ENCODE results near the gene RNPEP. TPM values are rescaled to one million over a fixed set of nuclear protein-coding genes. Genes with fewer than 3 reads are reported as not detected.

The RNPEP gene
- total RNA-seq, 1 experiment from 2014 or later = 57.4 TPM

DNA sequence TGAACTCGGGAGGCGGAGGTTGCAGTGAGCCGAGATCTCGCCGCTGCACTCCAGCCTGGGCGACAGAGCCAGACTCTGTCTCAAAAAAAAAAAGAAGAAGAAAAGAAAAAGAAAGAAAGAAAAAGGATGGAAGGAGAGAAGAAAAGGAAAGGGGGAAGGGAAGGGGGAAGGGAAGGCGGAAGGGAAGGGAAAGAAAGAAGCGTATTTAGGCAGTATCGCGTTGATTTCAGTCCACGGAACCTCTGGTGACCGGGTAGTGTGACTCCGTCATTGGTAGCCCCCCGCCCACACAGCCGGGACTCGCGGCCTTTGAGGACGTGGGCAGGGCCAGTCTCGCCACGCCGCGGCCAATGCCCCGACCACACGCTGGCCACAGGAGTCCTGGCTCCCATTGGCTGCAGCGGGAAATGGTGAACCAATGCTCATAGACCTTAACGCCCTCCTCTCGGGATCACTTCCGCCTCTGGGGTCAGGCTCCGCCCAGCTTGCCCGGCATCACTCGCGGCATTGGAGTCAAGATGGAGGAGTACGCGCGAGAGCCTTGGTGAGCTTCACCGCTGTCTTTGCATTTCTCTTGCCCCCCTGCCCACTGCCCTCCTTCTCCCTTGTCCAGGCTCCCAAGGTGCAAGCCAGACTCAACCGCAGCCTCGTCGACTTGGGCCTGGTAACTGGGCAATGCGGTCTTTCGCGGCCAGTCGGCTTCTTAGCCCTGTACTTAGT lies 27.3 kb upstream of the RNPEP start, which contains the start of gene TIMM17A (continued):
- TF ChIP-seq, protein P1, sequence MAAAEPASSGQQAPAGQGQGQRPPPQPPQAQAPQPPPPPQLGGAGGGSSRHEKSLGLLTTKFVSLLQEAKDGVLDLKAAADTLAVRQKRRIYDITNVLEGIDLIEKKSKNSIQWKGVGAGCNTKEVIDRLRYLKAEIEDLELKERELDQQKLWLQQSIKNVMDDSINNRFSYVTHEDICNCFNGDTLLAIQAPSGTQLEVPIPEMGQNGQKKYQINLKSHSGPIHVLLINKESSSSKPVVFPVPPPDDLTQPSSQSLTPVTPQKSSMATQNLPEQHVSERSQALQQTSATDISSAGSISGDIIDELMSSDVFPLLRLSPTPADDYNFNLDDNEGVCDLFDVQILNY (CRISPR knock-in tag; IDR thresholded peaks at IDR 0.05) = 0 out of 2 replicates have a peak, but pooled peaks have one; percentile 44
- TF ChIP-seq ZNF219 (CRISPR knock-in tag; IDR thresholded peaks at IDR 0.05; ENCODE audit: borderline replicate concordance) (no peak), ZNF138 (CRISPR knock-in tag; conservative IDR thresholded peaks at IDR 0.05) (no peak), HMGA2 (CRISPR knock-in tag; IDR thresholded peaks at IDR 0.05) (no peak), GTF2I (CRISPR knock-in tag; conservative IDR thresholded peaks at IDR 0.05) (no peak), OVOL2 (CRISPR knock-in tag; IDR thresholded peaks at IDR 0.05; ENCODE audit: borderline replicate concordance) (no peak), ZNF317 (CRISPR knock-in tag; IDR thresholded peaks at IDR 0.05; ENCODE audit: borderline replicate concordance, low read depth) (no peak), NFATC4 (CRISPR knock-in tag; IDR thresholded peaks at IDR 0.05) (no peak), SOX15 (CRISPR knock-in tag; IDR thresholded peaks at IDR 0.05) (no peak), NR3C1 (CRISPR knock-in tag; conservative IDR thresholded peaks at IDR 0.05; ENCODE audit: low read depth) (no peak), NR1H2 (CRISPR knock-in tag; IDR thresholded peaks at IDR 0.05) (no peak), NR2C2 (CRISPR knock-in tag; IDR thresholded peaks at IDR 0.05) (peak; percentile 54; the same call in 1 of the 2 replicates)
- TF ChIP-seq, protein P2, sequence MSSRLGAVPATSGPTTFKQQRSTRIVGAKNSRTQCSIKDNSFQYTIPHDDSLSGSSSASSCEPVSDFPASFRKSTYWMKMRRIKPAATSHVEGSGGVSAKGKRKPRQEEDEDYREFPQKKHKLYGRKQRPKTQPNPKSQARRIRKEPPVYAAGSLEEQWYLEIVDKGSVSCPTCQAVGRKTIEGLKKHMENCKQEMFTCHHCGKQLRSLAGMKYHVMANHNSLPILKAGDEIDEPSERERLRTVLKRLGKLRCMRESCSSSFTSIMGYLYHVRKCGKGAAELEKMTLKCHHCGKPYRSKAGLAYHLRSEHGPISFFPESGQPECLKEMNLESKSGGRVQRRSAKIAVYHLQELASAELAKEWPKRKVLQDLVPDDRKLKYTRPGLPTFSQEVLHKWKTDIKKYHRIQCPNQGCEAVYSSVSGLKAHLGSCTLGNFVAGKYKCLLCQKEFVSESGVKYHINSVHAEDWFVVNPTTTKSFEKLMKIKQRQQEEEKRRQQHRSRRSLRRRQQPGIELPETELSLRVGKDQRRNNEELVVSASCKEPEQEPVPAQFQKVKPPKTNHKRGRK (CRISPR knock-in tag; IDR thresholded peaks at IDR 0.05; ENCODE audit: borderline replicate concordance) = peak; percentile 75; the same call in 1 of the 2 replicates
- TF ChIP-seq, protein P3, sequence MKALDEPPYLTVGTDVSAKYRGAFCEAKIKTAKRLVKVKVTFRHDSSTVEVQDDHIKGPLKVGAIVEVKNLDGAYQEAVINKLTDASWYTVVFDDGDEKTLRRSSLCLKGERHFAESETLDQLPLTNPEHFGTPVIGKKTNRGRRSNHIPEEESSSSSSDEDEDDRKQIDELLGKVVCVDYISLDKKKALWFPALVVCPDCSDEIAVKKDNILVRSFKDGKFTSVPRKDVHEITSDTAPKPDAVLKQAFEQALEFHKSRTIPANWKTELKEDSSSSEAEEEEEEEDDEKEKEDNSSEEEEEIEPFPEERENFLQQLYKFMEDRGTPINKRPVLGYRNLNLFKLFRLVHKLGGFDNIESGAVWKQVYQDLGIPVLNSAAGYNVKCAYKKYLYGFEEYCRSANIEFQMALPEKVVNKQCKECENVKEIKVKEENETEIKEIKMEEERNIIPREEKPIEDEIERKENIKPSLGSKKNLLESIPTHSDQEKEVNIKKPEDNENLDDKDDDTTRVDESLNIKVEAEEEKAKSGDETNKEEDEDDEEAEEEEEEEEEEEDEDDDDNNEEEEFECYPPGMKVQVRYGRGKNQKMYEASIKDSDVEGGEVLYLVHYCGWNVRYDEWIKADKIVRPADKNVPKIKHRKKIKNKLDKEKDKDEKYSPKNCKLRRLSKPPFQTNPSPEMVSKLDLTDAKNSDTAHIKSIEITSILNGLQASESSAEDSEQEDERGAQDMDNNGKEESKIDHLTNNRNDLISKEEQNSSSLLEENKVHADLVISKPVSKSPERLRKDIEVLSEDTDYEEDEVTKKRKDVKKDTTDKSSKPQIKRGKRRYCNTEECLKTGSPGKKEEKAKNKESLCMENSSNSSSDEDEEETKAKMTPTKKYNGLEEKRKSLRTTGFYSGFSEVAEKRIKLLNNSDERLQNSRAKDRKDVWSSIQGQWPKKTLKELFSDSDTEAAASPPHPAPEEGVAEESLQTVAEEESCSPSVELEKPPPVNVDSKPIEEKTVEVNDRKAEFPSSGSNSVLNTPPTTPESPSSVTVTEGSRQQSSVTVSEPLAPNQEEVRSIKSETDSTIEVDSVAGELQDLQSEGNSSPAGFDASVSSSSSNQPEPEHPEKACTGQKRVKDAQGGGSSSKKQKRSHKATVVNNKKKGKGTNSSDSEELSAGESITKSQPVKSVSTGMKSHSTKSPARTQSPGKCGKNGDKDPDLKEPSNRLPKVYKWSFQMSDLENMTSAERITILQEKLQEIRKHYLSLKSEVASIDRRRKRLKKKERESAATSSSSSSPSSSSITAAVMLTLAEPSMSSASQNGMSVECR (CRISPR knock-in tag; IDR thresholded peaks at IDR 0.05; ENCODE audit: borderline replicate concordance) = peak; percentile 96; the same call in 1 of the 2 replicates
- TF ChIP-seq, protein P4, sequence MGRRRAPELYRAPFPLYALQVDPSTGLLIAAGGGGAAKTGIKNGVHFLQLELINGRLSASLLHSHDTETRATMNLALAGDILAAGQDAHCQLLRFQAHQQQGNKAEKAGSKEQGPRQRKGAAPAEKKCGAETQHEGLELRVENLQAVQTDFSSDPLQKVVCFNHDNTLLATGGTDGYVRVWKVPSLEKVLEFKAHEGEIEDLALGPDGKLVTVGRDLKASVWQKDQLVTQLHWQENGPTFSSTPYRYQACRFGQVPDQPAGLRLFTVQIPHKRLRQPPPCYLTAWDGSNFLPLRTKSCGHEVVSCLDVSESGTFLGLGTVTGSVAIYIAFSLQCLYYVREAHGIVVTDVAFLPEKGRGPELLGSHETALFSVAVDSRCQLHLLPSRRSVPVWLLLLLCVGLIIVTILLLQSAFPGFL (CRISPR knock-in tag; IDR thresholded peaks at IDR 0.05; ENCODE audit: borderline replicate concordance) = no peak
- TF ChIP-seq, protein P5, sequence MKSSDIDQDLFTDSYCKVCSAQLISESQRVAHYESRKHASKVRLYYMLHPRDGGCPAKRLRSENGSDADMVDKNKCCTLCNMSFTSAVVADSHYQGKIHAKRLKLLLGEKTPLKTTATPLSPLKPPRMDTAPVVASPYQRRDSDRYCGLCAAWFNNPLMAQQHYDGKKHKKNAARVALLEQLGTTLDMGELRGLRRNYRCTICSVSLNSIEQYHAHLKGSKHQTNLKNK (CRISPR knock-in tag; IDR thresholded peaks at IDR 0.05) = no peak
- TF ChIP-seq, protein P6, sequence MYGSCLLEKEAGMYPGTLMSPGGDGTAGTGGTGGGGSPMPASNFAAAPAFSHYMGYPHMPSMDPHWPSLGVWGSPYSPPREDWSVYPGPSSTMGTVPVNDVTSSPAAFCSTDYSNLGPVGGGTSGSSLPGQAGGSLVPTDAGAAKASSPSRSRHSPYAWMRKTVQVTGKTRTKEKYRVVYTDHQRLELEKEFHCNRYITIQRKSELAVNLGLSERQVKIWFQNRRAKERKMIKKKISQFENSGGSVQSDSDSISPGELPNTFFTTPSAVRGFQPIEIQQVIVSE (CRISPR knock-in tag; IDR thresholded peaks at IDR 0.05; ENCODE audit: borderline replicate concordance) = no peak
- TF ChIP-seq, protein P7, sequence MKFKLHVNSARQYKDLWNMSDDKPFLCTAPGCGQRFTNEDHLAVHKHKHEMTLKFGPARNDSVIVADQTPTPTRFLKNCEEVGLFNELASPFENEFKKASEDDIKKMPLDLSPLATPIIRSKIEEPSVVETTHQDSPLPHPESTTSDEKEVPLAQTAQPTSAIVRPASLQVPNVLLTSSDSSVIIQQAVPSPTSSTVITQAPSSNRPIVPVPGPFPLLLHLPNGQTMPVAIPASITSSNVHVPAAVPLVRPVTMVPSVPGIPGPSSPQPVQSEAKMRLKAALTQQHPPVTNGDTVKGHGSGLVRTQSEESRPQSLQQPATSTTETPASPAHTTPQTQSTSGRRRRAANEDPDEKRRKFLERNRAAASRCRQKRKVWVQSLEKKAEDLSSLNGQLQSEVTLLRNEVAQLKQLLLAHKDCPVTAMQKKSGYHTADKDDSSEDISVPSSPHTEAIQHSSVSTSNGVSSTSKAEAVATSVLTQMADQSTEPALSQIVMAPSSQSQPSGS (CRISPR knock-in tag; IDR thresholded peaks at IDR 0.05; ENCODE audit: borderline replicate concordance, low read depth) = no peak
- TF ChIP-seq, protein P8, sequence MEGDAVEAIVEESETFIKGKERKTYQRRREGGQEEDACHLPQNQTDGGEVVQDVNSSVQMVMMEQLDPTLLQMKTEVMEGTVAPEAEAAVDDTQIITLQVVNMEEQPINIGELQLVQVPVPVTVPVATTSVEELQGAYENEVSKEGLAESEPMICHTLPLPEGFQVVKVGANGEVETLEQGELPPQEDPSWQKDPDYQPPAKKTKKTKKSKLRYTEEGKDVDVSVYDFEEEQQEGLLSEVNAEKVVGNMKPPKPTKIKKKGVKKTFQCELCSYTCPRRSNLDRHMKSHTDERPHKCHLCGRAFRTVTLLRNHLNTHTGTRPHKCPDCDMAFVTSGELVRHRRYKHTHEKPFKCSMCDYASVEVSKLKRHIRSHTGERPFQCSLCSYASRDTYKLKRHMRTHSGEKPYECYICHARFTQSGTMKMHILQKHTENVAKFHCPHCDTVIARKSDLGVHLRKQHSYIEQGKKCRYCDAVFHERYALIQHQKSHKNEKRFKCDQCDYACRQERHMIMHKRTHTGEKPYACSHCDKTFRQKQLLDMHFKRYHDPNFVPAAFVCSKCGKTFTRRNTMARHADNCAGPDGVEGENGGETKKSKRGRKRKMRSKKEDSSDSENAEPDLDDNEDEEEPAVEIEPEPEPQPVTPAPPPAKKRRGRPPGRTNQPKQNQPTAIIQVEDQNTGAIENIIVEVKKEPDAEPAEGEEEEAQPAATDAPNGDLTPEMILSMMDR (IDR thresholded peaks at IDR 0.05) = no peak
- TF ChIP-seq, protein P9, sequence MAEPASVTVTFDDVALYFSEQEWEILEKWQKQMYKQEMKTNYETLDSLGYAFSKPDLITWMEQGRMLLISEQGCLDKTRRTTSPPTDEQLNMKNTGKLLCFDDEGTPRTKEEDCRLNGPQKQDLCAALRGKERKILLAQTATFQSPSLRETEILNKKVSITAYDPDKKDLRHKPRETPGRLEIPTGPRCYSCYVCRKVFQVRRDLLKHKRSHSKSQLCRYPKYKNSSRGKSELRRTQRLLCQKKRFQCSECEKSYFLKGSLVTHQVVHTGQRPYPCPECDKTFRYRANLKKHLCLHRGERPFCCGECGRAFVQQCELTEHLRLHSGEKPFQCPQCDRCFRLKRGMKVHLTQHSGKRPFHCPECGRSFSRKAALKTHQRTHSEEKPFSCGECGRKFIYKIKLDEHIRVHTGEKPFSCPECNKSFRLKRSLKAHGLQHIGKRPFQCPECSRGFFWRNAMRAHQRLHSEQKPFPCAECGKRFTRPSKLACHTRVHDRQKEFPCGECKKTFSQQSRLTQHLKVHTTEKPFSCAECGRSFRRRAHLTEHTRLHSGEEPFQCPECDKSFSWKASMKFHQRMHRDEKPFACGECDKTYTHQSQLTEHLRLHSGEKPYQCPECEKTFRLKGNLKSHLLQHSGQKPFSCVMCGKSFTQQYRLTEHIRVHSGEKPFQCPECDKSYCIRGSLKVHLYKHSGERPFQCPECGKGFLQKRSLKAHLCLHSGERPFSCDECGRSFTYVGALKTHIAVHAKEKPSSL (CRISPR knock-in tag; conservative IDR thresholded peaks at IDR 0.05) = no peak
- TF ChIP-seq, protein P10, sequence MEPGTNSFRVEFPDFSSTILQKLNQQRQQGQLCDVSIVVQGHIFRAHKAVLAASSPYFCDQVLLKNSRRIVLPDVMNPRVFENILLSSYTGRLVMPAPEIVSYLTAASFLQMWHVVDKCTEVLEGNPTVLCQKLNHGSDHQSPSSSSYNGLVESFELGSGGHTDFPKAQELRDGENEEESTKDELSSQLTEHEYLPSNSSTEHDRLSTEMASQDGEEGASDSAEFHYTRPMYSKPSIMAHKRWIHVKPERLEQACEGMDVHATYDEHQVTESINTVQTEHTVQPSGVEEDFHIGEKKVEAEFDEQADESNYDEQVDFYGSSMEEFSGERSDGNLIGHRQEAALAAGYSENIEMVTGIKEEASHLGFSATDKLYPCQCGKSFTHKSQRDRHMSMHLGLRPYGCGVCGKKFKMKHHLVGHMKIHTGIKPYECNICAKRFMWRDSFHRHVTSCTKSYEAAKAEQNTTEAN (CRISPR knock-in tag; IDR thresholded peaks at IDR 0.05) = no peak; the same call in 1 of the 2 replicates

Measured in WTC11 (cell line).